IPS-NIHi11 (cell line): ENCODE data around the gene SEZ6.
"Not testable (repeated sequence)": the region's sequence is repeated elsewhere in the genome, so short reads cannot be mapped to it uniquely, and the experiment has no call there.

Experiments used
- DNase-seq: peaks from one replicate; pipeline ENCODE4 v3.0.0; 2012; ENCODE audit warnings: mixed read lengths, low spot score

The SEZ6 gene

DNA sequence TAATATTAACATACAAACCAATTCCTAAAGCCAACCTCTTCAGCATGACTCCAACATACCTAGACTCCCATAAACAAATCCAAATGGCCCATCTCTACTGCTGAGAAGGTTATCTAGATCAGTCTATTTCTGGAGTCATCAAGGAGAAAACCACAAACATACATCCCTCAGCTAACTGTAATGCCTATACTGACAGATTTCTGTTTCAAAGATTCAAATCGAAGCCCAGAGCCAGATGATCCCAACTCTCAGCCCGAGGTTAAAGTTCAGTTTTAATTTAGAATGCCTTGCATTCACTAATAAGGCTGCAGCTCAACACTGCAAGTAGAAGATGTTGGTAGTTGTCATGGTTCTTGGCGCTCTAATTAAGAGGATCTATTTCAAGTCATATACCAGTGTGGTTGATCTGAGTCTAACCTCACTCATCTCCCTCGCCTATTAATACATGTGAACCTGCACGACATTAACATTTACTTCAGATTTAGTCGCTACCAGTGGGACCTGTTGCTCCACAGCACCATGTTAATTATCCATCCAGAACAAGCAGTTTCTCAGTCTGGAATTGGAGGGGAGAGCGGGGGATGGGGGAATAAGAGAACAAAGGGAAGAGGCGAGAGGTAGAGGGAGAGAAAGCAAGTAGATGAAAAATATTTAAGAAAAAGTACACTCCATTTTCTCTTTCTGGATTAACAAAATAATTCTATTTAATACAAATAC, 69.9 kb downstream of the SEZ6 start:
- no peak for DNase-seq

DNA sequence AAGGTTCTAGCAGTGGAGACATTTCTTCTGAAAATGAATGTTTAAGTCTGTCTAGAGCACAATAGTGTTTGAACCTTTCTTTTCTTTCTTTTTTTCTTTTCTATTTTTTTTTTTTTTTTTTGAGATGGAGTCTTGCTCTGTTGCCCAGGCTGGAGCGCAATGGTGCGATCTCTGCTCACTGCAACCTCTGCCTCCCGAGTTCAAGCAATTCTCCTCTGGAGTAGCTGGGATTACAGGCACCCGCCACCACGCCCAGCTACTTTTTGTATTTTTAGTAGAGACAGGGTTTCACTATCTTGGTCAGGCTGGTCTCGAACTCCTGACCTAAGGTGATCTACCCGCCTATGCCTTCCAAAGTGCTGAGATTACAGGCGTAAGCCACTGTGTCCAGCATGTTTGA, 71.3 kb downstream of the SEZ6 start:
- not testable (repeated sequence) for DNase-seq

DNA sequence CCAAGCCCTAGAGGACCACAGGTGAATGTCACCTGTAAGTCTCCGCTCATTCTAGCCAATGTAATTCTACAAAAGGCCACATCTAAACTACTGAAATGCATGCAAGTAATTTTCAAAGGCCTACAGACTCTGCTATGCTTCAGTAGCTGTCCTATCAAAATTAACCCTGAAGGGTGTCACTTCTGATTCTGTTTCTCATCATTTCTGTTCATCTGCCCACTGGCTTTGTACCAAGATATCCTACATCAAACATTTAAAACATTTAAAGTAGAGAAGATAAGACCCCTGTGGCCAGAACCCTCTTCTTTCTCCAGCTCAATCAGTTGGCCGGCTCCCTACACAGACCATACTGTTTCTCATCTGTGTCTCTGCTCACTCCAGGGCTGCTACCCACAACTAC, 76.0 kb downstream of the SEZ6 start:
- no peak for DNase-seq

DNA sequence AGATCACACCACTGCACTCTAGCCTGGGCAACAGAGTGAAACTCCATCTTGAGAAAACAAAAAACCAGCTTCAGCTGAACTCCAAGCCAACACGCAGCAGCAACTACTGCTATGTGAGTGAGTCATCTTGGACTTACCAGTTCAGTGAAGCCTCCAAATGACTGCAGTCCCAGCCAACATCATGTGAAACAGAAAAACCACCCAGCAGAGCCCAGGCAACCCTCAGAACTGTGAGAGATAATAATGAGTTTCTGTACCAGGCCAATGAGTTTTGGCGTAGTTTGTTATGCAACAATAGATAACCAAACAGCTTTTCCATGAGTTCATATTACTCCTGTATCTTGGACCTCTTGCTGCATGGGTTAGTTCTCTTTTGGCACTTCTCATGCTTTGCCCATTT, 77.8 kb downstream of the SEZ6 start:
- DNase-seq = no peak

DNA sequence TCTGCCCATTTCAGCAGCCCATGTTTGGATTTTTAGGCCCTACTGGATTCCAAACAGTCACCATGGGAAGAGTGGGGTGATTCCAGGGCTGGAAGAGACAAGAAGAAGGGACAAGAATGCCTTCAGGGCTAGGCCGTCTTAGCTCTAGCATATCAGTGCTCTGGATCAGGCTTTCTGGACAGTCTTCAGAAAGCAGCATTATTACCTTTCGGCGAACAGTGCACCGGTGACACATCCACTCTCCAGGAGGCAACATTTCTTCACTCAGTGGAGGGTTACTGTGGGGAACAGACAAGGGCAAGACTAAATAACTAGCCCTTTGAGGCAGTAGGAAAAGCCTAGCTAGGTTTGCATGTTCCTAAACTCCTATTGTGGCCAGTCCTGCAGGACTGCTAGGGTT, 79.0 kb downstream of the SEZ6 start:
- no peak for DNase-seq

DNA sequence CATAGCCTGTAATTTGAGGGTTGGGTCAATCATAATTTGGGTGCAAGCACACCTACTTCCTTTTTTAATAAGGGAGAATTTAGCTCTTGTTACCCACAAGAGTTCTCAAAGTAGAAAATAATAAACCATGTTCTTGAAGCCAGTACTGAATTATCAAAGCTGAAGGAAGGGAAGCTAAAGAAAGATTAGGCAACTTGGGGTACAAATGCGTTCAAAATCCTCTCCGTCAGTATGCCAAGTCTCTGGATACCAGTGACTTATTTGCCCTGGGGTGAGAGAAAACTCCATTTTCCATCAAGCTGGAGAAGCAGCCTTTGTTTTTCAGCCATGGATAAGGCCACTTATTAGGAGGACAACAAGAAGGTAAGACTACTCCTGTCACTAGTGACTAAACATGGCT, 79.5 kb downstream of the SEZ6 start:
- no peak for DNase-seq

DNA sequence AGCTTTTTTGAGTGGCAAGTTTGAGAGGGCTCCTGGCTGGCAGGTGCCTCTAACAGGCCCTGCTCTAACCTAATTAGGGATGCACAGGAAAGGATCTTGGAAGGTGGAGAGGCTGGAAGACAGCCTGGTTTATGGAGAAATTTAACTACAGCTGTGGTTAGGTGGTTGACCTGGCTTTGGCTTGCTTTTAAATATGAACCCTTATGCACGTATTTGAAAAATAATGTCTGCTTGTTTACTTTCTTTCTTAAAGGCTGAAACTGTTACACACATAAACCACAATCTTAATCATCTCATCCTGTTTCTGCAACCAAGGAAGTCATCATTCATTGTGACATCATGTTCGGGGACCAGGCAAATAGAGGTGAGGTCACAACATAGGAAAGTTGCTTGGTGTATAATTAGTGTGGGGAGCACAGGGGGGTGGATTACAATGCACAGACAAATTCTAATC, 79.9 kb downstream of the SEZ6 start:
- DNase-seq = no peak

DNA sequence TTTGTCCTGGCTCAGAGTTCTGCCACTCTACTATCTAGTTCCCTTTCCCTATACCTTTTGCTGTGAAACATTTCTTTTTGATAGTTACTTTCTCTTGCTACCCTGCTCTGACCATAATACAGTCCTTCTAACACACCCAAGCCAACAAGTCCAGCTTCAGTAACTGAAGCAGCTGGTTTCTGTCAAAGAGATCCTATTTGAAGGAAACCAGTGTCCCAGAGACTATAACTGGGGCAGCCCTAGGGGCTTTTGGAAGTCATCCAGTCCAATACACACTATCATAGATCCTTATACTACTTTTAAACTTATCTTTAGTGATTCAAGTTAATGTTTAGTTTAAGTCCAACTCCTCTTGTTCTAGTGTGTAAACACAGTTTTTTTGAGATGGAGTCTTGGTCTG, 85.6 kb downstream of the SEZ6 start:
- no peak for DNase-seq

DNA sequence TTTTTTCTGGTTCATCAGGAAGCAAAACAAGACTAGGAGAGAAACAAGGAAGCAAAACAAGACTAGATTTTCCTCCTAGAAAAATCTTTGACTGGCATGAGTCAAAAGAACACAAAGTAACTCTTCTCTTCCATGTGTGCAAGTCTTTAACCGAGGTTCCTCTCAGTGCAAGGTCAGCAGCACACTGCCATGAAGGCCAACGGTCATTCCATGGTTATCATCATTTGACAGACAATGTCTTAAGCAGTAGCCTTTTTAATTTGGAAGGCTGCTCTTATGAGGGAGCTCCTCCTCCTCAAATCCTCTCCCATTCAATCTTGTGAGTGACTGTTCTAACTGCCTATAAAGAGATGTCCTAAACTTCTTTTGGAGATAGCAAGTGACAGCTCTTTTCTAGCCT, 87.5 kb downstream of the SEZ6 start:
- no peak for DNase-seq

DNA sequence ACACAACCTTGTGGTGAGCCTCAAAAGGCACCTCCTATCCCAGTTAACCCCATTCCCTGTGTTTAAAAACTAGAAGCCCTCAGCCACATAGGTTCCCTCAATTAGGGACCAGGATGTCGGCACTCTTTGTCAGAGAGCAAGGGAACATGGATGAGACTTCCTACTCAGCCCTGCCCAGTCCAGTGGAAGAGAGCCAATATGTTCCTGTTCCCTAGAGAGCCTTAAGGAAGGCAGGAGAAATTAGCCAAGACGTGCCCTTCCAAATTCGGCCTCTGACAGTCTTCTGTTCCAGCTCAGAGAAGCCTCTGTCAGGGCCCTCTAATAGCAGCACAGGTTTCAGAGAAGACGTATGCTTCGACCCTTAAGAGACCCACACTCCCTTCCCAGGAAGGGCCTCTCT, 88.4 kb downstream of the SEZ6 start:
- no peak for DNase-seq

DNA sequence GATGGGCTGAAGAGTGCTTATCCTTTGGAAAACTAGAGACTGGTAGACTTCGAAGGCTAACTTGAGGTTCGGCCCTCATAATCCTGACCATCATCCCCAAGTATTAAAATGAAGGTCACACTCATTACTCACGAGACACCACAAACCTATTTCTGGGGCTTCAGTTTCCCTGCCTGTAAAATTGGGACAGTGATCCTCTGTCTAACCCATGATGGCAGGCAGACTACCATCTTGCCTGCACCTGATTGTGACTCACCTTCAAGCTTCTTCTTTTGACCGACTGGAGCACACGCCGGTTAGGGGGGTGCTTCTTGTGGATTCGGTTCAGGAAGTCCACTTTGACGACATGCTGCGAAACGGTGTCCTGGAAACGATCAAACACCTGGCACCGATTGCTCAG, 88.8 kb downstream of the SEZ6 start:
- DNase-seq = no peak

DNA sequence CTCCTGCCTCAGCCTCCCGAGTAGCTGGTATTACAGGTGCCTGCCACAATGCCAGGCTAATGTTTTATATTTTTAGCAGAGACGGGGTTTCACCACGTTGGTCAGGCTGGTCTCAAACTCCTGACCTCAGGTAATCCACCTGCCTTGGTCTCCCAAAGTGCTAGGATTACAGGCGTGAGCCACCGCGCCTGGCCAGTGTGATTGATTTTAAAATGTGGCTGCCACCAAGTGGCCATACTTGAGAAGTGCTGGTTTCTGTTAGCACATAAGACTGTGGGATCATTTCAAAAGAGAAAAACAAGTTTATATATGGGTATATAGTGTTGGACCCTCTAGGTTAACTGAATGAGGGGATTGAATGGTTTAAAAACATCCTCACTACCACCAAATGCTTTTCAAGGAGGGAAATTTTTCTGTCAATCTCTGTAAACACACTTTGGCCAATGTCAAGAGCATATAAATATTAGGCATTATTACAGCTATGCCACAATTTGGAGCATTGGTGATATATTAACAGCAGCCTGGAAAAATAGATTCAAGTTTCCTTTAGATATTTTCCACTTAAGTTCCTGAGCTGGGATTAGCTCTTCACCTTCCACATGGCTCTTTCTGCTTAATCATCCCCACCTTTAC, 89.4 kb downstream of the SEZ6 start:
- peak; percentile 45 for DNase-seq

DNA sequence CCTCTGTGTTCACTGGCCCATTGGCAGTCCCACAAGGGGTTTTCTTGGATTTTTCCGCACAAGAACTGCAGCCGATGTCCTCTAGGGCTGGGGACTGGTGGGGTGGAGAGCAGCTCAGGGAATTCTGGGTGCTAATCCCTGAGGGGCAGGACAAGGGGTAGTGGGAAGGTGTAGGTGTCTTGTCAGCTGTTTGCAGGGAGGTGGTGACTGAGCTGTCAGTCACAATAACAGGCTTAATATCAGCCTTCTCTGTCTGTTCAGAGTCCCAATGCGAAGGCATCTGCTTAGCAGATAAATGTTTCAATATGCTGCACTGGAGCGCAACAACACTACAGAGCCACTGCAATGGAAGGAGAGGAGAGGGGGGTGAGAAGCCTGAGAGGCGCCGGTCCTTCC, 92.9 kb downstream of the SEZ6 start:
- DNase-seq = no peak

DNA sequence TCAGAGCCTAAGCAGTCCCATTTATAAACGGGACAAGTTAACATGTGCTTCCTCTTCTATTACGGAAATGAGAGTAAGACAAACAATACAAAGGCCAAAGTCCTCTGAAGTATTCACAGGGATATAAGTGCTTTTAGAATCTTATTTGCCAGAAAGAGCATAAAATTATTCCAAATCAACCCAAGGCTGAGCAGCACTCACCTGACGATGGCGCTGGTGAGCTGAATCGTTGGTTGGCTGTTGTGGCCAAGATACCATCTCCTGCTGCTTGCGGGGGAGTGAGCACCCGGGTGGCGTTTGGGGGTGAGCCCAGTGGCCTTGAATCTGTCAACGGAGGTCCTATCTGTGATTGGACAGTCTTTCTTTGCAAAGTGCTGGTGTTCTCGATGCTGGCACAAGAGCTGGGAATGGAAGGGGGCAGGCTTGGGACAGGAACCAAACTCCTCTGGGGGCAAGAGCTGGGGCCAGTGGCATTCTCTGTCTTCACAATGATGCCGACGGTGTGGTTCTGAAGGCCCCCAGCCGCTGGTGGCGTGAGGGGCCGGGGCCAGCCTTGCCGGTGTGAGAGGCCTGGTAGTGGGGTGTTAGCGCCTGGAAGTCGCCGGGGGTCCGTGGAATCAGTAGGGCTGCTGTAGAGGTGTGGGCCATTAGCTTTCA, 93.4 kb downstream of the SEZ6 start:
- DNase-seq = peak; percentile 45

DNA sequence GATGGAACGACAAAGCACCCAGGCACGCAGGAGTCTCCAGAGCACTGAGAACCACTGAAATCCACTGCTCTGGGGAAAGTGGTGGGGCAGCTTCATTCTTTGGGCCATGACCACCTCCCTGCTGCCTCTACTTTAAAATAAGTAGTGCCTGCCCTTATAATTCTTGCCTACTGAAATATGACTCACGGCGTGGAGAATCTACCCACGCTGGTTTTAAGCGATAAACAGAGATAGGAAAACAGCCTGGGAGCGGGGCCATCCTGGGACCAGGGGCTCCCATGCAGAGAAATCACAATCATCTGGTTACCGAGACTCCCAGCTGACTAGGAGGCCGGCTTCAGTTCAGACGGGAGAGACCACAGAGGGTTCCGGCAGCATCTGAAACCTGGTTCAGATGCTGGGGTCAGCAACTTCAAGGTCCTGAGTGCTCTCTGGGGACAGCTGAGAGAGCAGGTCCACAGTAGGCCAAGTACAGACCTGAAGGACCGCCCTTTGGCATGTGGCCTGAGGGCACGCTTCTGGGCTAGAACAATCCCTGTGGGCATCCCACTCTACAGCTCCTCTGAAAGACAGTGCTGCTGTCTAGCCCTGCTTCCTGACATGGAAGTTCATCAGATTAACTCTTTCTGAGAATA, 94.3 kb downstream of the SEZ6 start:
- DNase-seq = no peak

DNA sequence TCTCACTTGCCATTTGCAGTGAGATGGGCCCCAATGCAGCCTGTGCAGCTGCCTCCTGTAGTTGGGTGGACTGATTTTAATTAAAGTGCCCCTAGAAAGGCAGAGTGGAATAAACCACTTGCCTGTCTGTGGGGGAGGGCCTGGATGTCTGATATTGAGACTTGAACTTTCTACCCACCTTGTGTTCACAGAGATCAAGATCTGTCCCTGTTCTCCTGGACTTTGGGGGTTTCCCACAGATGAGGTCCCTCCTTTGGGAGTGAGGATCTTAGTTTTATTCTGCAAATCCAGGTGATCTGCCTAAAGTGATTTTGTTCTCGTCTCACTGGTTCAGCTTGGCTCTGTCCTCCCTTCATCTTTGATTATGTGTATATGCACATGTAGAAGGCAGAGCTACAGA, 95.3 kb downstream of the SEZ6 start:
- DNase-seq = no peak

DNA sequence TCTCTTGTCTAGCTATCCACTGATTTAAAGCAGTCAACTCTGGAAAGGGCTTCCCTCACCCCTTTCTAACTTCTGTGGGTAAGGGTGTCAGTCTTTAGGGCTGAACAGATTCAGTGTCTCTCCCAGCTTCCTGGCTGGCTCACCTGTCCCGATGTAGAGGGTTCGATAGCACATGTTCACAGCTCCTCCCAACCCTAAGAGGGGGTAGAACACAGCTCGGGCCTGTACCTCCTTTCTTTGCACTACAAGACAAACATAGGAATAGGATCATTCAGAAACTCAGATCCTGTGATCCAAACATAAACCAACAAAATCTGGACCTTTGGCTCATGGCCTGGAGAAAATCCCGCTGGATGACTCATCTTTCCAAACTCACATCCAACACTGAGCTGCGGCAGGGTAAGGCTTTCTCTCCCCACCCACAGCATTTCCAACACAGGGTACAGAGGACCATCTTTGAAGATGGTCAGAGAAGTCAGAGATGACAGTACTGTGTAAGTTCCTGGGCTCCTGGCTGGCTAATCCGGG, 97.1 kb downstream of the SEZ6 start:
- DNase-seq = no peak

DNA sequence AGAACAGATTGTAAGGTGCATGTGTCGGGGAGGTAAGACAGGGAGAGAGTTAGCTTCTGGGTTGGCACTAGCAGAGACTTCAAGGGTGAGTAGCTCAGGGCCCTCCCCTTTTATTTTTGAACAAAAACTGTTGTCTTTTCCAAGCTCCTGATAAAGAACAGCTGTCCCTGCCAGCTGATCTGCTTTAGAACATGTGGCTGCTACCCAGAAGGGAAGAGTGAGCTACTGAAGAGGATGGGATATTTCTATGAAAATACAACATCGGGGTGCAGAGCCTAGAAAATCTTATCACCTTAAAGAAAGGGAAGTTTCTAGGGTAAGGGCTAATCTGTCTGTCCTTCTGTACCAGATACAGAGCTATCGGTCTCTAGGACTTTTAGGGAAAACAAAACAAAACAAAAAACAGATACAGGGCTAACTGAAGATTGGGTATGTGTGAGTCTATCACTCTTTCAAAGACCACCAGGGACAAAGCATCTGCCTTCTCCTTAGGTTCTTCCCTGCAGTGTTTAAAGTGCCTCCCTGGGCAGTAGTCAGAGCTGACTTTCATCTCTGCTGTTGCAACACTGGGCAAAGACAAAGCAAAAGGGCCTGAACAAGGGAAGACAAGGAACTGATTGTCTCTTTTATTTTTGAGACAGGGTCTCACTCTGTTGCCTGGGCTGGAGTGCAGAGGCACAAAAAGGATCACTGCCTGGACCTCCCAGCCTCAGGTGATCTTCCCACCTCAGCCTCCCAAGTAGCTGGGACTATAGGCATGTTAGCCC, 97.9 kb downstream of the SEZ6 start:
- DNase-seq = no peak

DNA sequence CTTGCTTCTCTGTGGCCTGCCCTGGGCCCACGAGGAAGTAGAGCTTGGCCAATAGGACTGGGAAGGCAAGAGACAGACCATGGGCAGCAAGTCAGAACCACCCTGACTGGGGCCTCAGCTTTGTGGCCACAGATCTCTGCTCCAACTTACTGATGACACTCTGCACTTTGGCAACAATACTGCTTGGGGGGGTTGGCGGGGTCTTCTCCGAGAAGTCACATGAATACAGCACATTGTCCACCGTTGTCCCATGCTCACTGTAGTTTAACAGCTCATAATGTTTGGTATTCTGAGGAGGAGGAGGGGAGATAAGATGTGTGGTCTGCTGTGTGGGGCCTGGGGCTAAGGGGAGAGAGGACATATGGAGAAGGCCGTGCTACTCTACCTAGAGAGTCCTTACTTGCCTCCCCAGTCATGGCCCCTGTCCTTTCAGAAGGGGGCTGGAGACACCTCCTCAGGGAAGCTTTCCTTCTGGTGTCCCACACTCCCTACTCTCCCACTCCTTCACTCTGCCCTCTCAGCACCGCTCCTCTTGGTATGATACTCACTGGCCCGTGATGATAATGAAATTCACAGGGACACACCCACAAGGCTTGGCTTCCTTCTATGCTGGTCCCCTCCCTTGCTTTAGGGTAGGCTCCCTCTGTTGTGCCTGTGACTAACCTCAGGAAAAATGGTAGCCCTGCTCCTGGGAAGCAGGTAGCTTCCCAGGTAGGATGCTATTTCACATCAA, 99.0 kb downstream of the SEZ6 start:
- no peak for DNase-seq

DNA sequence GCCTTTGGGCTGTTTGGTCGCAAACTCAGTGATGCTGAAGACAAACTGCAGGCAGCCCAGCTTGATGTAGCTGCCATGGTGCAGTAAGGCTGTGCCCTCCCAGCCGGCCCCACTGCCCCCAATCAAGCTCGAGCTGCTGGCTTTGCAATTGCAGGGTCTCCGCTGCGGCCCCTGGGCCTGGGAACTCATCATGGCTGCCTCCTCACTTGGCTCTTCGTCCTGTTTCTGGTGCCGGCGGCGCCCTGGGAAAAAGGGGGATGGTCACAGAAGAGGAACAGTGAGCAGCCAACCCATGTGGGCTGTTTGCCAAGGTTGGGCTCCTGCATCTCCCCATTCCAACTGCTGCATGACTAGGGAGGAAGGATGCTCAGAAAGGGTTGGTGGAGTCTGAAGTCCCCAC, 99.6 kb downstream of the SEZ6 start:
- DNase-seq = no peak
